ENCODE measurements around the gene KDM4D.

The KDM4D gene

DNA sequence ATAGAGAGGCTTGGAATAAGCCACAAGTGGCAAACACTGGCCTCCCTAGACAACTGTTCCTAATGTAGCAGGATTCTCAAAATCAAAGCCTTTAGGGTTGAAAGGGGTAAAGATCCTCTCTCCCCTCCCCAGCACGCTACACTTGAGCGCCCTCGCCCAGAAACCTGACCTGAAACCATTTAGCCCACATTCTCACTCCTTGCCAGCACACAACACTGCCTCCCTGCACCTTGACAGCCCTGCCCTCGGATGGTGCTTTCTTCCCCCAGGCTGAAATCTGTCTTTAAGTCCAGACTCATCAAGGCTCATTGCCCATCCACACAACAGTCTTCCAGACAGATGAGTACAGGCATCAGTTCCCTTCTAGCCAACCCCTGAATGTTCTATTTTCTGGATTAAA lies 26.7 kb upstream of the KDM4D start:
- H2BK120ac ChIP-seq (ENCODE audit: low read depth, low read length) = no peak overlapping the region
- WGBS, 2 donors (ENCODE audit: extremely low coverage in 2 of 2, insufficient read length in 2 of 2, insufficient replicate concordance in 1 of 2) = no CpG with 5 or more reads among the region's 4 CpGs
- no peak overlapping the region for H3K14ac ChIP-seq (ENCODE audit: low read length)

DNA sequence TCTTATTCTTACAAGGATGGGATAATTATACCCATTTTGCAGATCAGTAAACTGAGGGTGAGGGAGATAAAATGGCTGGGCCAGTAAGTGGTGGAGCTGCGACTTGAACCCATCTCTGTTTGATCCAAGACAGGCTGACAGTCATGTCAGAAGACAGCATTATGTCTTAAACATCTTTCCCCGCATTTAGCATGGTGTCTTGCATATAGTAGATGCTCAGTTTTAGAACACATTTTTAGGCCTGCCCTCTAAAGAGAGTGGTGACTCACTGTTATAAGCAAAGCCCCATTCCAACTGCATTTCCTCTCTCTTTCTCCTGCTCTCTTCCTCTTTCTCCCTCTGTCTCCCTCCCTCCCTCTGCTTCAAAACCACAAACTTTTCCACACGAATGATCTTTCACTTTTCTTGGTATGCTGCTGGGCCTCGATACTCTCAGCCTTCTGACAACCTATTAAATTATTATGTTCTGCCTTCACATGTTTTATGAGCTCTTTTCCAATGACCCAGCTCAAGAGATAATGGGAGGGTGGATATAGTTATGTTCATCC lies 25.4 kb upstream of the KDM4D start:
- no peak overlapping the region for H2BK120ac ChIP-seq (ENCODE audit: low read depth, low read length)
- H3K23ac ChIP-seq (ENCODE audit: low read depth, low read length, poor library complexity) = no peak overlapping the region
- no peak overlapping the region for H3K27ac ChIP-seq (replicated peaks; ENCODE audit: low read length)
- H4K8ac ChIP-seq (ENCODE audit: low read depth, low read length) = no peak overlapping the region
- no peaks in the 10 kb centered on the region for H3K27me3 ChIP-seq (ENCODE audit: control insufficient read depth in 3 of 3, insufficient read depth in 3 of 3, low read depth in 1 of 3, low read length in 3 of 3)
- WGBS, 2 donors (ENCODE audit: extremely low coverage in 2 of 2, insufficient read length in 2 of 2, insufficient replicate concordance in 1 of 2) = no CpG with 5 or more reads among the region's 4 CpGs
- H4K91ac ChIP-seq (ENCODE audit: low read depth, low read length, poor library complexity) = no peak overlapping the region
- H3K9me3 ChIP-seq (replicated peaks in 1 of 2; ENCODE audit: control insufficient read depth in 2 of 2, insufficient read depth in 1 of 2, low read depth in 1 of 2, low read length in 2 of 2) = peaks cover 0 to 1% of the 10 kb centered on the region in 2 donors
- no peak overlapping the region for H3K18ac ChIP-seq (ENCODE audit: low read length)
- no peak overlapping the region for H3K9ac ChIP-seq (ENCODE audit: low read depth, low read length, poor library complexity)
- no peak overlapping the region for H2BK5ac ChIP-seq (ENCODE audit: low read length)
- no peak for DNase-seq (ENCODE audit: low spot score)
- no peaks in the 10 kb centered on the region for H3K36me3 ChIP-seq (replicated peaks in 1 of 2; ENCODE audit: control insufficient read depth in 2 of 2, insufficient read depth in 2 of 2, low read length in 2 of 2)
- no peak overlapping the region for H2AFZ ChIP-seq (ENCODE audit: low read length)
- H3K4me1 ChIP-seq (ENCODE audit: control insufficient read depth in 2 of 2, insufficient read depth in 1 of 2, low read depth in 1 of 2, low read length in 2 of 2) = no peaks in the 10 kb centered on the region
- no peak overlapping the region for H2BK15ac ChIP-seq (ENCODE audit: low read length)
- H3K14ac ChIP-seq (ENCODE audit: low read length) = no peak overlapping the region
- H3K4me2 ChIP-seq (ENCODE audit: insufficient read depth, low read length, poor library complexity, severe bottlenecking) = no peak overlapping the region
- H2BK12ac ChIP-seq (ENCODE audit: low read length) = no peak overlapping the region
- H3K4me3 ChIP-seq (ENCODE audit: low read length in 2 of 2) = no peak overlapping the region
- no peak overlapping the region for H2AK5ac ChIP-seq (ENCODE audit: low read depth, low read length)
- no peak overlapping the region for H3K4ac ChIP-seq (ENCODE audit: low read length)
- H3K79me1 ChIP-seq (ENCODE audit: low read depth, low read length) = no peaks in the 10 kb centered on the region

More for the DNA sequence above, 26.7 kb upstream of the KDM4D start:
- Histone ChIP-seq H3K23ac (ENCODE audit: low read depth, low read length, poor library complexity) (no peak overlapping the region), H4K91ac (ENCODE audit: low read depth, low read length, poor library complexity) (no peak overlapping the region), H2AFZ (ENCODE audit: low read length) (no peak overlapping the region), H2BK15ac (ENCODE audit: low read length) (no peak overlapping the region), H2BK5ac (ENCODE audit: low read length) (no peak overlapping the region), H2BK12ac (ENCODE audit: low read length) (no peak overlapping the region), H3K4me2 (ENCODE audit: insufficient read depth, low read length, poor library complexity, severe bottlenecking) (no peak overlapping the region), H3K27me3 (ENCODE audit: control insufficient read depth in 3 of 3, insufficient read depth in 3 of 3, low read depth in 1 of 3, low read length in 3 of 3) (no peaks in the 10 kb centered on the region), H4K8ac (ENCODE audit: low read depth, low read length) (no peak overlapping the region), H3K4me3 (ENCODE audit: low read length in 2 of 2) (no peak overlapping the region), H3K4ac (ENCODE audit: low read length) (no peak overlapping the region), H3K36me3 (replicated peaks in 1 of 2; ENCODE audit: control insufficient read depth in 2 of 2, insufficient read depth in 2 of 2, low read length in 2 of 2) (no peaks in the 10 kb centered on the region), H3K9ac (ENCODE audit: low read depth, low read length, poor library complexity) (no peak overlapping the region), H3K4me1 (ENCODE audit: control insufficient read depth in 2 of 2, insufficient read depth in 1 of 2, low read depth in 1 of 2, low read length in 2 of 2) (no peaks in the 10 kb centered on the region), H3K18ac (ENCODE audit: low read length) (no peak overlapping the region), H2AK5ac (ENCODE audit: low read depth, low read length) (no peak overlapping the region), H3K27ac (replicated peaks; ENCODE audit: low read length) (no peak overlapping the region), H3K9me3 (replicated peaks in 1 of 2; ENCODE audit: control insufficient read depth in 2 of 2, insufficient read depth in 1 of 2, low read depth in 1 of 2, low read length in 2 of 2) (peaks cover 0 to 1% of the 10 kb centered on the region in 2 donors), H3K79me1 (ENCODE audit: low read depth, low read length) (no peaks in the 10 kb centered on the region)
- no peak for DNase-seq (ENCODE audit: low spot score)

DNA sequence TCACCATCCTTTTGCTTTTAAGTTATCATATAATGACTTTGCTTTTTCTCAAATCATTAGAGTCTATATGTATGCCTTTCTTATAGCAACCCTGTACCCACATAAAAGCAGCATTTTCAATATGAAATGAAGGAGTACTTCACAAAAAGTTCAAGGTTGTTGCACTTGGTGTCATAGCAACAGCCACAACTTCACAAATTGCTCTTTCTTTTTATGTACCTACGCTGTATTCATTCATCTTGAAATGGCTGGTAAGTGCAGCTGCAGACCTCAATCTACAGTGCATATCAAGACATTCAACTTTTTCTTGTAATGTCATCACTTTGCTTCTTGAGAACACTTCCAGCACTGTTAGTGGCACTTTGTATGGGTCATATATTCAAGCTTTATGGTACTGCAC lies 18.8 kb upstream of the KDM4D start:
- Histone ChIP-seq H3K23ac (ENCODE audit: low read depth, low read length, poor library complexity) (no peak overlapping the region), H3K9ac (ENCODE audit: low read depth, low read length, poor library complexity) (no peak overlapping the region), H3K36me3 (replicated peaks in 1 of 2; ENCODE audit: control insufficient read depth in 2 of 2, insufficient read depth in 2 of 2, low read length in 2 of 2) (peaks cover 0 to 2% of the 10 kb centered on the region in 2 donors), H2BK15ac (ENCODE audit: low read length) (no peak overlapping the region), H2AK5ac (ENCODE audit: low read depth, low read length) (no peak overlapping the region), H3K18ac (ENCODE audit: low read length) (no peak overlapping the region), H3K4me3 (ENCODE audit: low read length in 2 of 2) (no peak overlapping the region), H3K9me3 (replicated peaks in 1 of 2; ENCODE audit: control insufficient read depth in 2 of 2, insufficient read depth in 1 of 2, low read depth in 1 of 2, low read length in 2 of 2) (no peaks in the 10 kb centered on the region), H3K4ac (ENCODE audit: low read length) (no peak overlapping the region), H2AFZ (ENCODE audit: low read length) (no peak overlapping the region), H2BK12ac (ENCODE audit: low read length) (no peak overlapping the region), H3K27me3 (ENCODE audit: control insufficient read depth in 3 of 3, insufficient read depth in 3 of 3, low read depth in 1 of 3, low read length in 3 of 3) (no peaks in the 10 kb centered on the region), H2BK5ac (ENCODE audit: low read length) (no peak overlapping the region), H4K91ac (ENCODE audit: low read depth, low read length, poor library complexity) (no peak overlapping the region), H3K27ac (replicated peaks; ENCODE audit: low read length) (no peak overlapping the region), H3K14ac (ENCODE audit: low read length) (no peak overlapping the region), H3K79me1 (ENCODE audit: low read depth, low read length) (peaks cover 2% of the 10 kb centered on the region), H3K4me1 (ENCODE audit: control insufficient read depth in 2 of 2, insufficient read depth in 1 of 2, low read depth in 1 of 2, low read length in 2 of 2) (peaks cover 0 to 2% of the 10 kb centered on the region in 2 donors), H4K8ac (ENCODE audit: low read depth, low read length) (no peak overlapping the region), H3K4me2 (ENCODE audit: insufficient read depth, low read length, poor library complexity, severe bottlenecking) (no peak overlapping the region), H2BK120ac (ENCODE audit: low read depth, low read length) (no peak overlapping the region)
- no peak for DNase-seq (ENCODE audit: low spot score)
- WGBS, 2 donors (ENCODE audit: extremely low coverage in 2 of 2, insufficient read length in 2 of 2, insufficient replicate concordance in 1 of 2) = no CpG with 5 or more reads among the region's 1 CpG

DNA sequence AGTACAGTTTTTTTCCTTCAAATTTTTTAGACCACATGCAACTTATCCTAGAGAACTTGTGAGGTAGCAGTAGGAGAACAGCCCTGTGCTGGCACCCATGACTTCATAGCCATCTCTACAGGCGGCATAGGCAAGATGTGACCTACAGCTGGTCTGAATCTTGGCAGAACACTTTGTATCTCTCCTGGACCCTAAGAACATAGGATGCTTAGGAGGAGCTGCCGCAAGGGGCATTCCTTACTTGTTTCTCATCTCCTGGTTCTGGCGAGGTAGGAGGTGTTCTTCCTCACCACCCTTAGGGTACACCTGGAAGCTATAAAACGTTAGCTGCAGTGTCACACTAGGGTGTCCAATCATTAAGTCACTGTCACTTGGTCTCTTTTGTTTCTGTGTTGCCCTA lies 16.5 kb upstream of the KDM4D start:
- Histone ChIP-seq H3K9ac (ENCODE audit: low read depth, low read length, poor library complexity) (no peak overlapping the region), H3K36me3 (replicated peaks in 1 of 2; ENCODE audit: control insufficient read depth in 2 of 2, insufficient read depth in 2 of 2, low read length in 2 of 2) (peaks cover 3 to 22% of the 10 kb centered on the region in 2 donors), H2BK5ac (ENCODE audit: low read length) (no peak overlapping the region), H2BK12ac (ENCODE audit: low read length) (no peak overlapping the region), H3K14ac (ENCODE audit: low read length) (no peak overlapping the region), H3K4me2 (ENCODE audit: insufficient read depth, low read length, poor library complexity, severe bottlenecking) (no peak overlapping the region), H3K4me1 (ENCODE audit: control insufficient read depth in 2 of 2, insufficient read depth in 1 of 2, low read depth in 1 of 2, low read length in 2 of 2) (peaks cover 0 to 2% of the 10 kb centered on the region in 2 donors), H2AK5ac (ENCODE audit: low read depth, low read length) (no peak overlapping the region), H3K79me1 (ENCODE audit: low read depth, low read length) (peaks cover 2% of the 10 kb centered on the region), H3K4ac (ENCODE audit: low read length) (no peak overlapping the region), H3K27ac (replicated peaks; ENCODE audit: low read length) (no peak overlapping the region), H3K27me3 (ENCODE audit: control insufficient read depth in 3 of 3, insufficient read depth in 3 of 3, low read depth in 1 of 3, low read length in 3 of 3) (no peaks in the 10 kb centered on the region), H3K18ac (ENCODE audit: low read length) (no peak overlapping the region), H4K8ac (ENCODE audit: low read depth, low read length) (no peak overlapping the region), H2BK120ac (ENCODE audit: low read depth, low read length) (no peak overlapping the region), H3K4me3 (ENCODE audit: low read length in 2 of 2) (no peak overlapping the region), H3K23ac (ENCODE audit: low read depth, low read length, poor library complexity) (no peak overlapping the region), H2BK15ac (ENCODE audit: low read length) (no peak overlapping the region), H4K91ac (ENCODE audit: low read depth, low read length, poor library complexity) (no peak overlapping the region), H2AFZ (ENCODE audit: low read length) (no peak overlapping the region), H3K9me3 (replicated peaks in 1 of 2; ENCODE audit: control insufficient read depth in 2 of 2, insufficient read depth in 1 of 2, low read depth in 1 of 2, low read length in 2 of 2) (no peaks in the 10 kb centered on the region)
- no CpG with 5 or more reads among the region's 4 CpGs for WGBS, 2 donors (ENCODE audit: extremely low coverage in 2 of 2, insufficient read length in 2 of 2, insufficient replicate concordance in 1 of 2)
- DNase-seq (ENCODE audit: low spot score) = no peak
